Peyer's patch (tissue), 4 donors: ENCODE data around the gene ATXN1. TPM values are rescaled to one million over a fixed set of nuclear protein-coding genes. Genes with fewer than 3 reads are reported as not detected.
A peak's percentile ranks its signal among the peaks of the same experiment; 100 is the strongest.

Experiments
- DNase-seq, 3 donors: peaks; one replicate each; pipeline ENCODE4 v3.0.0-alpha.2; 2017 to 2019
- H3K27ac ChIP-seq, 4 donors: fragments of 200-600 bp; sonication (generic); one replicate each; pipeline ENCODE4 v1.5.1; 2016 to 2019
- H3K27me3 ChIP-seq, 2 donors: fragments of 200-600 bp; sonication (generic); one replicate each; pipeline ENCODE4 v1.5.1; 2019
- H3K36me3 ChIP-seq, 3 donors: fragments of 200-600 bp; sonication (generic); one replicate each; pipeline ENCODE4 v1.5.1; 2016 to 2019
- H3K4me1 ChIP-seq, 4 donors: fragments of 200-600 bp; sonication (generic); one replicate each; pipeline ENCODE4 v1.5.1; 2016 to 2019
- H3K4me3 ChIP-seq, 4 donors: fragments of 200-600 bp; sonication (generic); 1 replicate in 3 of 4; 2 replicates in 1 of 4; pipeline ENCODE4 v1.5.1; 2016 to 2019; ENCODE audit warnings: mild to moderate bottlenecking in 1 of 4
- H3K9me3 ChIP-seq, 4 donors: fragments of 200-600 bp; sonication (generic); one replicate each; pipeline ENCODE4 v1.5.1; 2016 to 2019; ENCODE audit warnings: mild to moderate bottlenecking in 1 of 4
- CTCF ChIP-seq, 6 experiments: fragments of 450-650 bp in 4 of 6; fragments of 200-600 bp in 2 of 6; sonication (generic) in 1 of 6; IDR thresholded peaks; one replicate each; pipeline ENCODE4 v1.5.1; 2017 to 2019; ENCODE audit warnings: antibody characterized with exemption in 6 of 6, mild to moderate bottlenecking in 3 of 6, moderate library complexity in 1 of 6
- POLR2A ChIP-seq, 2 donors: fragments of 450-650 bp; IDR thresholded peaks; one replicate each; pipeline ENCODE4 v1.5.1; 2017; ENCODE audit warnings: antibody characterized with exemption in 2 of 2, mild to moderate bottlenecking in 2 of 2, moderate library complexity in 2 of 2
- total RNA-seq, 4 donors: library from RNA; depleted of rRNA; stranded (reverse); fragments of >200 nt; gene quantifications; one replicate each; pipeline ENCODE4 v1.1.0, GENCODE V29; 2016

ATXN1 gene
- total RNA-seq, 4 donors from 2014 or later, result 34.7 to 48.5 (median 43.1) TPM

- Histone ChIP-seq H3K27me3 (no peaks in the 10 kb centered on the region), H3K36me3 (no peaks in the 10 kb centered on the region), H3K9me3 (no peaks in the 10 kb centered on the region), H3K27ac (peak overlapping the region; percentile 48 to 79 (median 70)), H3K4me1 (peaks cover 0 to 26% (median 14%) of the 10 kb centered on the region in 4 donors), H3K4me3 (peak overlapping the region in 1 of 4 donors; percentile 1)
- TF ChIP-seq POLR2A (IDR thresholded peaks at IDR 0.05) (no peak), CTCF (IDR thresholded peaks at IDR 0.05) (no peak)
- peak in 1 of 3 donors; percentile 44 for DNase-seq
These were observed 340.4 kb downstream of the ATXN1 start for GRCh38 chr6:16420715-16421461.

- no peaks in the 10 kb centered on the region for H3K9me3 ChIP-seq
- H3K27me3 ChIP-seq, result no peaks in the 10 kb centered on the region
- H3K4me1 ChIP-seq, result peaks cover 0 to 26% (median 14%) of the 10 kb centered on the region in 4 donors
- H3K4me3 ChIP-seq, result no peak overlapping the region
- no peaks in the 10 kb centered on the region for H3K36me3 ChIP-seq
- peak overlapping the region in 3 of 4 donors; percentile 66 to 79 (median 74) for H3K27ac ChIP-seq
- TF ChIP-seq CTCF (IDR thresholded peaks at IDR 0.05), result no peak
- TF ChIP-seq POLR2A (IDR thresholded peaks at IDR 0.05), result no peak
- no peak for DNase-seq
These were observed 340.9 kb downstream of the ATXN1 start for GRCh38 chr6:16420337-16420714.

- TF ChIP-seq POLR2A (IDR thresholded peaks at IDR 0.05) (no peak), CTCF (IDR thresholded peaks at IDR 0.05) (no peak)
- peaks cover 0 to 26% (median 14%) of the 10 kb centered on the region in 4 donors for H3K4me1 ChIP-seq
- no peak for DNase-seq
- H3K4me3 ChIP-seq, result no peak overlapping the region
- peak overlapping the region in 3 of 4 donors; percentile 66 to 79 (median 74) for H3K27ac ChIP-seq
- H3K27me3 ChIP-seq, result no peaks in the 10 kb centered on the region
- H3K9me3 ChIP-seq, result no peaks in the 10 kb centered on the region
- H3K36me3 ChIP-seq, result no peaks in the 10 kb centered on the region
These were observed 341.5 kb downstream of the ATXN1 start for GRCh38 chr6:16419636-16420336.

- Histone ChIP-seq H3K4me3 (no peak overlapping the region), H3K27me3 (no peaks in the 10 kb centered on the region), H3K27ac (no peak overlapping the region), H3K4me1 (peaks cover 0 to 33% (median 16%) of the 10 kb centered on the region in 4 donors), H3K9me3 (no peaks in the 10 kb centered on the region), H3K36me3 (no peaks in the 10 kb centered on the region)
- TF ChIP-seq CTCF (IDR thresholded peaks at IDR 0.05), result no peak
- no peak for TF ChIP-seq POLR2A (IDR thresholded peaks at IDR 0.05)
- no peak for DNase-seq
These were observed 343.1 kb downstream of the ATXN1 start for GRCh38 chr6:16418151-16418550.

GRCh38 chr6:16415677-16416076 is 345.6 kb downstream of the ATXN1 start:
- no peaks in the 10 kb centered on the region for H3K27me3 ChIP-seq
- H3K4me1 ChIP-seq, result peaks cover 0 to 20% (median 4%) of the 10 kb centered on the region in 4 donors
- no peaks in the 10 kb centered on the region for H3K36me3 ChIP-seq
- no peak for DNase-seq
- H3K9me3 ChIP-seq, result no peaks in the 10 kb centered on the region
- H3K27ac ChIP-seq, result no peak overlapping the region
- H3K4me3 ChIP-seq, result no peak overlapping the region
- TF ChIP-seq POLR2A (IDR thresholded peaks at IDR 0.05), result no peak

GRCh38 chr6:16414205-16414604 is 347.1 kb downstream of the ATXN1 start:
- peak overlapping the region in 2 of 4 donors; percentile 49 to 59 for H3K27ac ChIP-seq

More at GRCh38 chr6:16414205-16414604, 347.1 kb downstream of the ATXN1 start:
- Histone ChIP-seq H3K4me1 (peaks cover 0 to 14% (median 0%) of the 10 kb centered on the region in 4 donors), H3K27me3 (no peaks in the 10 kb centered on the region), H3K9me3 (no peaks in the 10 kb centered on the region), H3K36me3 (no peaks in the 10 kb centered on the region), H3K4me3 (peak overlapping the region in 1 of 4 donors; percentile 2)
- DNase-seq, result no peak
- no peak for TF ChIP-seq CTCF (IDR thresholded peaks at IDR 0.05)
- TF ChIP-seq POLR2A (IDR thresholded peaks at IDR 0.05), result no peak
